Left lung (tissue), 10 donors: Measurements from ENCODE around the gene RUFY2. TPM values are rescaled to one million over a fixed set of nuclear protein-coding genes. Genes with fewer than 3 reads are reported as not detected.

Source experiments
- ATAC-seq: fragments of 200-7000 bp; cut with Tn5 transposase; one replicate; pipeline ENCODE4 v1.9.1; 2020; ENCODE audit warnings: moderate library complexity
- DNase-seq, 4 donors: peaks; one replicate each; pipeline ENCODE4 v3.0.0-alpha.2; 2013 to 2020
- H3K27ac ChIP-seq, 2 donors: fragments of 200-600 bp; sonication (generic) in 1 of 2; one replicate each; pipeline versions ENCODE4 v1.5.0 to v1.8.0; 2020 to 2021
- H3K27me3 ChIP-seq, 2 donors: fragments of 200-600 bp; sonication (generic) in 1 of 2; one replicate each; pipeline versions ENCODE4 v1.5.0 to v1.8.0; 2020 to 2021
- H3K36me3 ChIP-seq, 2 donors: fragments of 200-600 bp; sonication (generic) in 1 of 2; one replicate each; pipeline versions ENCODE4 v1.5.0 to v1.8.0; 2020 to 2021
- H3K4me1 ChIP-seq, 2 donors: fragments of 200-600 bp; one replicate each; pipeline ENCODE4 v1.8.0; 2021
- H3K4me3 ChIP-seq, 2 donors: fragments of 200-600 bp; sonication (generic) in 1 of 2; one replicate each; pipeline versions ENCODE4 v1.5.0 to v1.8.0; 2020 to 2021; ENCODE audit warnings: mild to moderate bottlenecking in 1 of 2
- H3K9me3 ChIP-seq, 2 donors: fragments of 200-600 bp; sonication (generic) in 1 of 2; one replicate each; pipeline versions ENCODE4 v1.5.0 to v1.8.0; 2020 to 2021
- CTCF ChIP-seq, 2 donors: fragments of 200-600 bp; sonication (generic) in 1 of 2; IDR thresholded peaks; one replicate each; pipeline versions ENCODE4 v1.5.0 to v1.8.0; 2021; ENCODE audit warnings: antibody characterized with exemption in 2 of 2
- intact Hi-C, 2 donors: fragments of 100-400 bp; cut with DNase I; formaldehyde crosslinking; loops; one replicate each; pipeline versions ENCODE4 v1.11.2 to v1.14.2; 2022
- polyA plus RNA-seq, 6 donors: library from polyadenylated mRNA; unstranded; fragments of 120-200 nt; gene quantifications; one replicate each; pipeline ENCODE4 v1.2.1, GENCODE V29; 2013; ENCODE audit not compliant: insufficient read length in 6 of 6
- total RNA-seq, 2 donors: library from RNA; stranded (reverse); fragmentation: NEBNext Ultra II Directional; extraction: Animal tissue kit (Norgen Biotek cat#: 25700); gene quantifications; one replicate each; pipeline ENCODE4 v1.2.1, GENCODE V29; 2021
- donor health status: DM: no; HTN: yes; CAD: no.
- donor health status: DM: no; HTN: no; CAD: no.

Gene RUFY2
- total and polyA plus RNA-seq, 8 donors: 17.1 to 47.2 (median 41.1) TPM

GRCh38 chr10:68365611-68366010 is 41.5 kb downstream of the RUFY2 start:
- ATAC-seq (no peak), DNase-seq (no peak)
- no peak overlapping the region for H3K27ac ChIP-seq
- intact Hi-C loops: no loop called here
- TF ChIP-seq CTCF (IDR thresholded peaks at IDR 0.05): no peak
- peaks cover 0 to 56% of the 10 kb centered on the region in 2 donors for H3K36me3 ChIP-seq
- H3K27me3 ChIP-seq: no peaks in the 10 kb centered on the region
- H3K4me3 ChIP-seq: no peak overlapping the region
- H3K4me1 ChIP-seq: no peaks in the 10 kb centered on the region
- H3K9me3 ChIP-seq: no peaks in the 10 kb centered on the region

GRCh38 chr10:68364101-68364886 is 42.8 kb downstream of the RUFY2 start:
- DNase-seq: no peak
- ATAC-seq: no peak
- H3K27me3 ChIP-seq: no peaks in the 10 kb centered on the region
- no peak overlapping the region for H3K27ac ChIP-seq
- no peaks in the 10 kb centered on the region for H3K4me1 ChIP-seq
- H3K9me3 ChIP-seq: no peaks in the 10 kb centered on the region
- intact Hi-C loops: no loop called here
- H3K36me3 ChIP-seq: peaks cover 0 to 48% of the 10 kb centered on the region in 2 donors
- TF ChIP-seq CTCF (IDR thresholded peaks at IDR 0.05): no peak
- H3K4me3 ChIP-seq: no peak overlapping the region

GRCh38 chr10:68362590-68362989 is 44.5 kb downstream of the RUFY2 start:
- H3K36me3 ChIP-seq: peaks cover 0 to 47% of the 10 kb centered on the region in 2 donors
- no peaks in the 10 kb centered on the region for H3K9me3 ChIP-seq
- no peak overlapping the region for H3K27ac ChIP-seq
- ATAC-seq (no peak), DNase-seq (no peak)
- intact Hi-C loops: no loop called here
- H3K4me1 ChIP-seq: no peaks in the 10 kb centered on the region
- no peaks in the 10 kb centered on the region for H3K27me3 ChIP-seq
- no peak for TF ChIP-seq CTCF (IDR thresholded peaks at IDR 0.05)
- no peak overlapping the region for H3K4me3 ChIP-seq

- no peaks in the 10 kb centered on the region for H3K4me1 ChIP-seq
- H3K9me3 ChIP-seq: no peaks in the 10 kb centered on the region
- no peak for DNase-seq
- TF ChIP-seq CTCF (IDR thresholded peaks at IDR 0.05): no peak
- H3K36me3 ChIP-seq: peaks cover 0 to 63% of the 10 kb centered on the region in 2 donors
- no peak for ATAC-seq
- no peak overlapping the region for H3K4me3 ChIP-seq
- intact Hi-C loops: no loop called here
- no peak overlapping the region for H3K27ac ChIP-seq
- H3K27me3 ChIP-seq: no peaks in the 10 kb centered on the region
Measured at GRCh38 chr10:68359189-68359588, 47.9 kb downstream of the RUFY2 start.

GRCh38 chr10:68353537-68353936 is 53.5 kb downstream of the RUFY2 start:
- no peak for DNase-seq
- H3K4me3 ChIP-seq: no peak overlapping the region
- no peaks in the 10 kb centered on the region for H3K4me1 ChIP-seq
- H3K9me3 ChIP-seq: no peaks in the 10 kb centered on the region
- H3K36me3 ChIP-seq: peaks cover 0 to 59% of the 10 kb centered on the region in 2 donors
- H3K27me3 ChIP-seq: no peaks in the 10 kb centered on the region
- intact Hi-C loops: no loop called here
- no peak overlapping the region for H3K27ac ChIP-seq
- no peak for TF ChIP-seq CTCF (IDR thresholded peaks at IDR 0.05)
- ATAC-seq: no peak
